NOMO-1 (cell line): Measurements from ENCODE around the gene PGK1.
"Not testable (repeated sequence)": the region's sequence is repeated elsewhere in the genome, so short reads cannot be mapped to it uniquely, and the experiment has no call there.

Source experiments
- DNase-seq, 2 experiments: peaks; one replicate each; lab custom pipeline; 2025; ENCODE audit not compliant: unreplicated experiment in 2 of 2; lab: John Stamatoyannopoulos, UW

Gene PGK1

GRCh38 chrX:78103623-78104446 is at the start of gene PGK1:
TSS of gene PGK1 (plus strand) at chrX:78104248. CDS start at chrX:78104341, 93 bp downstream.
- peak; percentile 89 to 94 for DNase-seq

- DNase-seq = no peak
These were observed 40.4 kb upstream of the PGK1 start for GRCh38 chrX:78063687-78064086.

- DNase-seq = no peak
These were observed 39.9 kb upstream of the PGK1 start for GRCh38 chrX:78064152-78064551.

- peak in 1 of 2 experiments; percentile 3 for DNase-seq
These were observed 39.1 kb upstream of the PGK1 start for GRCh38 chrX:78064698-78065601.

GRCh38 chrX:78066110-78066509 is 37.9 kb upstream of the PGK1 start:
- no peak for DNase-seq

- no peak for DNase-seq
These were observed 32.7 kb upstream of the PGK1 start for GRCh38 chrX:78071331-78071730.

GRCh38 chrX:78073147-78074077 is 30.6 kb upstream of the PGK1 start:
- not testable (repeated sequence) for DNase-seq

- no peak for DNase-seq
These were observed 30.0 kb upstream of the PGK1 start for GRCh38 chrX:78074088-78074487.

GRCh38 chrX:78075787-78076389 is 28.2 kb upstream of the PGK1 start:
- no peak for DNase-seq

- not testable (repeated sequence) for DNase-seq
These were observed 22.6 kb upstream of the PGK1 start for GRCh38 chrX:78081413-78081812.

- no peak for DNase-seq
These were observed 11.8 kb upstream of the PGK1 start for GRCh38 chrX:78092296-78092695.

GRCh38 chrX:78098108-78098507 is 5.9 kb upstream of the PGK1 start:
- no peak for DNase-seq

- no peak for DNase-seq
These were observed 2.0 kb upstream of the PGK1 start for GRCh38 chrX:78102091-78102490.

GRCh38 chrX:78103001-78103622 is 936 bp upstream of the PGK1 start:
- no peak for DNase-seq

GRCh38 chrX:78104447-78105176 is 564 bp downstream of the PGK1 start:
- peak; percentile 73 to 81 for DNase-seq

GRCh38 chrX:78105944-78106650 is 2.0 kb downstream of the PGK1 start:
- no peak for DNase-seq

- peak; percentile 33 to 53 for DNase-seq
These were observed 2.6 kb downstream of the PGK1 start for GRCh38 chrX:78106651-78106986.

GRCh38 chrX:78109458-78109857 is 5.4 kb downstream of the PGK1 start:
- DNase-seq = no peak
